Hepatocyte (in vitro differentiated cells): ENCODE results near the gene BOD1. TPM values are rescaled to one million over a fixed set of nuclear protein-coding genes. Genes with fewer than 3 reads are reported as not detected.
A peak's percentile ranks its signal among the peaks of the same experiment; 100 is the strongest.

ENCODE experiments used
- DNase-seq: peaks from one replicate; pipeline ENCODE4 v3.0.0-alpha.2; 2016; ENCODE audit warnings: low spot score
- H2AFZ ChIP-seq: fragments of 200-600 bp; sonication (generic); 2 replicates; pipeline ENCODE4 v1.6.0; 2016; ENCODE audit warnings: antibody characterized with exemption, mild to moderate bottlenecking
- H3K27ac ChIP-seq: fragments of 200-600 bp; sonication (generic); 2 replicates; pipeline ENCODE4 v1.5.1; 2016; ENCODE audit warnings: mild to moderate bottlenecking
- H3K27me3 ChIP-seq: fragments of 200-600 bp; sonication (generic); 2 replicates; pipeline ENCODE4 v1.6.1; 2016
- H3K36me3 ChIP-seq: fragments of 200-600 bp; sonication (generic); replicated peaks from 2 replicates; pipeline ENCODE4 v1.5.1; 2016; ENCODE audit warnings: low read depth; ENCODE audit not compliant: insufficient read depth
- H3K4me1 ChIP-seq: fragments of 200-600 bp; sonication (generic); 2 replicates; pipeline ENCODE4 v1.5.1; 2016; ENCODE audit warnings: mild to moderate bottlenecking, moderate library complexity; ENCODE audit not compliant: insufficient read depth
- H3K4me2 ChIP-seq: fragments of 200-600 bp; sonication (generic); 2 replicates; pipeline ENCODE4 v1.6.0; 2016
- H3K4me3 ChIP-seq: fragments of 200-600 bp; sonication (generic); 2 replicates; pipeline ENCODE4 v1.5.1; 2016; ENCODE audit warnings: mild to moderate bottlenecking
- H3K79me2 ChIP-seq: fragments of 200-600 bp; sonication (generic); 2 replicates; pipeline ENCODE4 v1.6.0; 2017; ENCODE audit warnings: mild to moderate bottlenecking
- H3K9me2 ChIP-seq: fragments of 200-600 bp; sonication (generic); replicated peaks from 2 replicates; pipeline ENCODE4 v1.6.0; 2017; ENCODE audit warnings: mild to moderate bottlenecking; ENCODE audit not compliant: insufficient read depth
- H3K9me3 ChIP-seq: fragments of 200-600 bp; sonication (generic); 2 replicates; pipeline ENCODE4 v1.5.1; 2016; ENCODE audit warnings: low read depth, mild to moderate bottlenecking
- H4K20me1 ChIP-seq: fragments of 200-600 bp; sonication (generic); 2 replicates; pipeline ENCODE4 v1.6.0; 2016; ENCODE audit warnings: mild to moderate bottlenecking; ENCODE audit not compliant: insufficient read depth, poor library complexity, severe bottlenecking
- EZH2 ChIP-seq: fragments of 200-600 bp; sonication (generic); IDR thresholded peaks from 2 replicates; pipeline ENCODE4 v1.6.1; 2016; ENCODE audit warnings: antibody characterized with exemption, mild to moderate bottlenecking, borderline replicate concordance
- EZH2phosphoT487 ChIP-seq: fragments of 200-600 bp; sonication (generic); IDR thresholded peaks from one replicate; pipeline ENCODE4 v1.6.1; 2018; ENCODE audit warnings: antibody characterized with exemption, mild to moderate bottlenecking, low read depth, moderate library complexity; ENCODE audit not compliant: unreplicated experiment, severe bottlenecking
- WGBS: methylation state at CpG from one replicate; pipeline ENCODE4 v1.1.6; 2016; ENCODE audit warnings: low lambda C conversion rate; ENCODE audit errors: missing lambda C conversion rate; 5-methylcytosine and 5-hydroxymethylcytosine counted together
- polyA plus RNA-seq: library from polyadenylated mRNA; unstranded; fragments of >200 nt; fragmentation: Nextera tagmentation; extraction: Ambion mirVana; gene quantifications from 2 replicates; pipeline ENCODE4 v1.2.1, GENCODE V29; 2016
- total RNA-seq: library from RNA; depleted of rRNA; stranded (reverse); fragments of >200 nt; gene quantifications from 2 replicates; pipeline ENCODE4 v1.2.3, GENCODE V29; 2014
- TF ChIP-seq, protein P1 (sequence below): fragments of 200-600 bp; sonication (generic); IDR thresholded peaks from 2 replicates; pipeline ENCODE4 v1.5.1; 2016; ENCODE audit warnings: antibody characterized with exemption, mild to moderate bottlenecking; ENCODE audit not compliant: poor library complexity

The BOD1 gene
- total and polyA plus RNA-seq, 2 experiments from 2014 or later: 68.9 to 76.3 TPM

DNA sequence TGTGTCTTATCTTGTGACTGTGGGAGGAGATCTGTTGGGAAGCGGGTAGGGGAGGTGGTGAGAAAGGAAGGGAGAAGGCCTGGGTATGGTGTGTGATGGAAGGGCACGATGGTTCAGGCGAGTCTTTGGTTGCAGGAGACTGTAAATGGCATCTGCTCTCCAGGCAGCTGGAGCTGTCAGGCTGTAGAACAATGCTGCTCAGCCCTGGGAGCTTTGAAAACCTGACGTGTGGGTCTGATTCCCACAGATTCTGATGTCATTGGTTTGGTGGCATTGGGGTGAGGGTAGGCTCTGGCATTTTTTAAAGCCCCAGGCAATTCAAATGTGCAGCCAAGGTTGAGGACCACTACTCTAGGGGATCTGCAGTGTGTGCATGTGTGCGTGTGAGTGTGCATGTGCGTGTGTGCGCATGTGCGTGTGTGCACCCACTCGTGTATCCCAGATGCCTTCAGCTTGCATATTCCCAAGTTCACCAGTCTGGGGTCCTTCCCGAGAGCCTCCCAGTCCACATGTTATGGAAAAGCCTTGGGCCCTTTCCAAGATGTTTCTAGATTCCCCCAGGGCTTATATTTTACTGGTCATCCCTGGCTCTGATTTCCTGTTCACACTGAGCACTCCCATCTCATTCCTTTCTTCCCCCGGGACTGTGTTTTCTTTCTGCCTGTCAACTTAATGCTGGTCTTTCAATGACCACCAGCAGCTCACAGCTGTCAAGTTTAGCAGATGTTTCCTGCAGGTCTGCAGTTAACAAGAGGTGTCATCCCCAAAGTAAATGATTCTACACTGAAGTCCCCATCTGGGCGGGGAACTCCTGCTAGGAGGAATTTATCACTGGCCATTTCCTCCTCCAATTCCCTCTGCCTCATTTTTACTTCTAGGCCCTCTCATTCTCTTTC, 34.0 kb downstream of the BOD1 start:
- Histone ChIP-seq H4K20me1 (no peaks in the 10 kb centered on the region), H2AFZ (no peak overlapping the region), H3K79me2 (no peaks in the 10 kb centered on the region), H3K27ac (no peak overlapping the region), H3K36me3 (no peaks in the 10 kb centered on the region), H3K4me2 (no peak overlapping the region), H3K9me2 (no peaks in the 10 kb centered on the region), H3K9me3 (no peaks in the 10 kb centered on the region), H3K27me3 (no peaks in the 10 kb centered on the region), H3K4me1 (no peaks in the 10 kb centered on the region), H3K4me3 (no peak overlapping the region)
- WGBS: 72% methylated on average over 12 of the region's 12 CpGs
- TF ChIP-seq EZH2: no peak
- TF ChIP-seq, protein P1, sequence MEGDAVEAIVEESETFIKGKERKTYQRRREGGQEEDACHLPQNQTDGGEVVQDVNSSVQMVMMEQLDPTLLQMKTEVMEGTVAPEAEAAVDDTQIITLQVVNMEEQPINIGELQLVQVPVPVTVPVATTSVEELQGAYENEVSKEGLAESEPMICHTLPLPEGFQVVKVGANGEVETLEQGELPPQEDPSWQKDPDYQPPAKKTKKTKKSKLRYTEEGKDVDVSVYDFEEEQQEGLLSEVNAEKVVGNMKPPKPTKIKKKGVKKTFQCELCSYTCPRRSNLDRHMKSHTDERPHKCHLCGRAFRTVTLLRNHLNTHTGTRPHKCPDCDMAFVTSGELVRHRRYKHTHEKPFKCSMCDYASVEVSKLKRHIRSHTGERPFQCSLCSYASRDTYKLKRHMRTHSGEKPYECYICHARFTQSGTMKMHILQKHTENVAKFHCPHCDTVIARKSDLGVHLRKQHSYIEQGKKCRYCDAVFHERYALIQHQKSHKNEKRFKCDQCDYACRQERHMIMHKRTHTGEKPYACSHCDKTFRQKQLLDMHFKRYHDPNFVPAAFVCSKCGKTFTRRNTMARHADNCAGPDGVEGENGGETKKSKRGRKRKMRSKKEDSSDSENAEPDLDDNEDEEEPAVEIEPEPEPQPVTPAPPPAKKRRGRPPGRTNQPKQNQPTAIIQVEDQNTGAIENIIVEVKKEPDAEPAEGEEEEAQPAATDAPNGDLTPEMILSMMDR: no peak
- TF ChIP-seq EZH2phosphoT487: no peak
- no peak for DNase-seq

DNA sequence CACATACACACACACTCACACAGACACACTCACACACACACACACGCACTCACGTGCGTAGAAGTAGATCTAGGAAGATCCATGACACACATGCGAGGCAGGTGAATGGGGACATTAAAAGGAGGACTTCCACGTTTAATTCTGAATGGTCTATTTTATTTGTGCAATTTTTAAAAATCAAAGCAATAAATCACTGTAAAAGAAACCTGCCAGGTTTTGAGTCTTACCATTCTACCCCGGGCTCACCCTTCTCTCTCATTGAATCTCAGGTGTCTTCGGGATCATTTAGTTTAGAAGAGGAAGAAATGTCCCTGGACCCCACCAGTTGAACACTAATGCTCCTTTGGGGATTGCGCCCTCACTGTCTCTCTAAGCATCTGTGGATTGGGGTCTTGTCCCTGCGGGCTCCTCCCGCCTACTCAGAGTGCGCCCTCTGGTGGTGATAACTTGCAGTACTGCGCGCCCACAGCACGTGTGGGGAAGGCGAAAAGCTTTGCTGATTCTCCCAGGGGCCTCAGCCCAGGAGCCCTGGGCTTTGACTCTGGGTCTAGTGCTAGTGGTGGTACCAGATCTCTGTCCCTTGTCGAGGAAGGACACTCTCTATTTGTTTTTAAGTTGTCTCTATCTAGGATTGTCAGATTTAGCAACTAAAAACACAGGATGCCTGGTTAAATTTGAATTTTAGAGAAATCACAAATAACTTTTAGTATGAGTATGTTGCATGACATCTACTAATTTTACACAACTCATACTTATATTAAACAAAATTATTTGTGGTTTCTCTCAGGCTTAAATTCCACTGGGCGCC, 34.8 kb downstream of the BOD1 start:
- no peaks in the 10 kb centered on the region for H3K36me3 ChIP-seq
- no peak overlapping the region for H3K4me2 ChIP-seq
- H2AFZ ChIP-seq: no peak overlapping the region
- DNase-seq: peak; percentile 51
- H3K9me3 ChIP-seq: no peaks in the 10 kb centered on the region
- 58% methylated on average over 17 of the region's 17 CpGs for WGBS
- H4K20me1 ChIP-seq: no peaks in the 10 kb centered on the region
- H3K4me3 ChIP-seq: no peak overlapping the region
- no peaks in the 10 kb centered on the region for H3K9me2 ChIP-seq
- TF ChIP-seq, protein P1: peak; percentile 67
- TF ChIP-seq EZH2 (no peak), EZH2phosphoT487 (no peak)
- H3K79me2 ChIP-seq: no peaks in the 10 kb centered on the region
- H3K4me1 ChIP-seq: no peaks in the 10 kb centered on the region
- no peak overlapping the region for H3K27ac ChIP-seq
- no peaks in the 10 kb centered on the region for H3K27me3 ChIP-seq

DNA sequence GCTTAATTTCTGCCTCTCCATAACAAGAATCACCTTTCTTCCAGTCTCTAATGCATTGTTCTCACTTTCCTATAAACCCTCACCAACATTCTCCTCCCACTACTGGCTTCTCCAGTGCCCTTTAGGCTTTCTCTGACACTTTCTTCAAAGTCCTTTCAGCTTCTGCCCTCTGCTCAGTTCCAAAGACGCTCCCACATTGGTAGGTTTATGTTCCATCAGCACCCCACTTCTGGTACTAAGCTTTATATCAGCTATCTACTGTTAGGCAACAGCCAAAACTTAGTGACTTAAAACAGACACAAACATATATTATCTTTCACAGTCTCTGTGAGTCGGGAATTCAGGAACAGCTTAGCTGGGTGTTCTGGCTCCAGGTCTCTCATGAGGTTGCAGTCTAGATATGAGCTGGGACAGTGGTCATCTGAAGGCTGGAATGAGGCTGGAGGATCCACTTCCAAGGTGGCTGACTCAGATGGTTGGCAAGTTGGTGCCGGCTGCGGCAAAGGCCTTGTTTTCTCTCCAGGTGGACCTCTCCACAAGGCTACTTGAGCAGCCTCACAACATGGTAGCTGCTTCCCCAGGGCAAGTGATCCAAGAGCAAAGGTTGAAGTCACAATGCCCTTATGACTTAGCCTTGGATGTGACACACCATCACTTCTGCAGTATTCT, 37.4 kb downstream of the BOD1 start:
- H3K27me3 ChIP-seq: no peaks in the 10 kb centered on the region
- no peaks in the 10 kb centered on the region for H4K20me1 ChIP-seq
- H3K9me3 ChIP-seq: no peaks in the 10 kb centered on the region
- no peak overlapping the region for H3K27ac ChIP-seq
- no peaks in the 10 kb centered on the region for H3K9me2 ChIP-seq
- H3K4me3 ChIP-seq: no peak overlapping the region
- no peak overlapping the region for H2AFZ ChIP-seq
- no peaks in the 10 kb centered on the region for H3K4me1 ChIP-seq
- no peaks in the 10 kb centered on the region for H3K79me2 ChIP-seq
- H3K36me3 ChIP-seq: no peaks in the 10 kb centered on the region
- H3K4me2 ChIP-seq: no peak overlapping the region
- WGBS: 70% methylated on average over 4 of the region's 4 CpGs
- no peak for DNase-seq
- TF ChIP-seq, protein P1: no peak
- TF ChIP-seq EZH2 (no peak), EZH2phosphoT487 (no peak)
